Fibroblast of the conjunctiva (primary cell): ENCODE results near the gene DCLK1.

ENCODE experiments used
- DNase-seq: peaks from one replicate; pipeline ENCODE4 v3.0.0-alpha.2; 2010; ENCODE audit warnings: low read depth

Gene DCLK1

GRCh38 chr13:35894636-35895035 lies 236.5 kb downstream of the DCLK1 start:
- DNase-seq = no peak

GRCh38 chr13:35892837-35893814 lies 238.1 kb downstream of the DCLK1 start:
- DNase-seq = no peak

GRCh38 chr13:35891507-35892441 lies 239.4 kb downstream of the DCLK1 start:
- DNase-seq = no peak

GRCh38 chr13:35889560-35889959 lies 241.6 kb downstream of the DCLK1 start:
- no peak for DNase-seq

GRCh38 chr13:35888981-35889380 lies 242.2 kb downstream of the DCLK1 start:
- no peak for DNase-seq

- DNase-seq = no peak
Observed at GRCh38 chr13:35888457-35888883, 242.7 kb downstream of the DCLK1 start.

GRCh38 chr13:35887115-35887666 lies 244.0 kb downstream of the DCLK1 start:
- no peak for DNase-seq

- DNase-seq = no peak
Observed at GRCh38 chr13:35886332-35887114, 244.7 kb downstream of the DCLK1 start.

- DNase-seq = no peak
Observed at GRCh38 chr13:35884211-35884760, 246.9 kb downstream of the DCLK1 start.

- no peak for DNase-seq
Observed at GRCh38 chr13:35882722-35883497, 248.3 kb downstream of the DCLK1 start.

GRCh38 chr13:35881360-35881759 lies 249.8 kb downstream of the DCLK1 start:
- no peak for DNase-seq

- no peak for DNase-seq
Observed at GRCh38 chr13:35879111-35879510, 252.1 kb downstream of the DCLK1 start.

GRCh38 chr13:35876601-35877000 lies 254.6 kb downstream of the DCLK1 start:
- DNase-seq = no peak

GRCh38 chr13:35874704-35875103 lies 256.5 kb downstream of the DCLK1 start:
- DNase-seq = no peak

GRCh38 chr13:35872369-35872768 lies 258.8 kb downstream of the DCLK1 start:
- no peak for DNase-seq

- DNase-seq = no peak
Observed at GRCh38 chr13:35871561-35871960, 259.6 kb downstream of the DCLK1 start.

- no peak for DNase-seq
Observed at GRCh38 chr13:35866801-35867200, 264.4 kb downstream of the DCLK1 start.

- no peak for DNase-seq
Observed at GRCh38 chr13:35865341-35866240, 265.6 kb downstream of the DCLK1 start.

- no peak for DNase-seq
Observed at GRCh38 chr13:35860661-35861060, 270.5 kb downstream of the DCLK1 start.
